Progenitor cell of endocrine pancreas (in vitro differentiated cells): Measurements from ENCODE around the gene PCDHB10. TPM values are rescaled to one million over a fixed set of nuclear protein-coding genes. Genes with fewer than 3 reads are reported as not detected.
"Not testable (repeated sequence)": the region's sequence is repeated elsewhere in the genome, so short reads cannot be mapped to it uniquely, and the experiment has no call there.

Experiments
- DNase-seq: peaks from one replicate; pipeline ENCODE4 v3.0.0; 2021; ENCODE audit warnings: low spot score; ENCODE audit not compliant: unreplicated experiment
- H3K27ac Mint-ChIP-seq: 2 replicates; pipeline ENCODE4 v1.8.0; 2021; ENCODE audit warnings: mild to moderate bottlenecking, moderate library complexity, mixed read lengths
- H3K27me3 Mint-ChIP-seq: 2 replicates; pipeline ENCODE4 v1.8.0; 2021; ENCODE audit warnings: mixed read lengths
- H3K36me3 Mint-ChIP-seq: 2 replicates; pipeline ENCODE4 v1.8.0; 2022; ENCODE audit warnings: mixed read lengths; ENCODE audit not compliant: insufficient read depth
- H3K4me1 Mint-ChIP-seq: 2 replicates; pipeline ENCODE4 v1.8.0; 2021; ENCODE audit warnings: low read depth, mixed read lengths
- H3K4me3 Mint-ChIP-seq: 2 replicates; pipeline ENCODE4 v1.8.0; 2021; ENCODE audit warnings: low read depth, mild to moderate bottlenecking, moderate library complexity, mixed read lengths
- H3K9me3 Mint-ChIP-seq: 2 replicates; pipeline ENCODE4 v1.8.0; 2021; ENCODE audit warnings: low read depth, mixed read lengths
- total RNA-seq: library from RNA; stranded (reverse); gene quantifications from 2 replicates; pipeline ENCODE4 v1.2.1, GENCODE V29; 2021
- TF ChIP-seq, protein P1 (sequence below): fragments of 200-600 bp; sonication (generic); IDR thresholded peaks from one replicate; pipeline ENCODE4 v1.5.0; 2021; ENCODE audit warnings: antibody characterized with exemption, mild to moderate bottlenecking; ENCODE audit not compliant: unreplicated experiment

PCDHB10 gene
- total RNA-seq, 1 donor from 2014 or later, result 7.2 TPM

DNA sequence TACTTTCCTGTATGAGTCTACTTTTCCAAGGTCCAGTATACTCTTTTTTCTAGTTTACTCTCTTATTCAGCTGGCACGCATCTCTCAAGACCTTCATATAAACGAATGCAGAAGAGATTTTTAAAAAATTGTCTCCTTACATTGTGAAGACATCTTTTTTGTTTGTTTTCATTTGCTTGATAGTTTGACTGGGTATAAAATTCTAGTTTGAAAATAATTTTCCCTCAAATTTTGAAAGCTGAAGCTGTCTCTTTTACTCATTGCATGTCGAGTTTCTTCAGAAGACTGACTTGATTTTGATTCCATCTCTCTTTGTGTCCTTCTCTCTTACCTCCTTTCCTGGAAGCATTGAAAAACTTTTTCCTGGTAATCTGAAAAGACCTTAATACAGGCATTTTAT is 4.2 kb downstream of the PCDHB10 start:
- H3K36me3 Mint-ChIP-seq, result peaks cover 42% of the 10 kb centered on the region

DNA sequence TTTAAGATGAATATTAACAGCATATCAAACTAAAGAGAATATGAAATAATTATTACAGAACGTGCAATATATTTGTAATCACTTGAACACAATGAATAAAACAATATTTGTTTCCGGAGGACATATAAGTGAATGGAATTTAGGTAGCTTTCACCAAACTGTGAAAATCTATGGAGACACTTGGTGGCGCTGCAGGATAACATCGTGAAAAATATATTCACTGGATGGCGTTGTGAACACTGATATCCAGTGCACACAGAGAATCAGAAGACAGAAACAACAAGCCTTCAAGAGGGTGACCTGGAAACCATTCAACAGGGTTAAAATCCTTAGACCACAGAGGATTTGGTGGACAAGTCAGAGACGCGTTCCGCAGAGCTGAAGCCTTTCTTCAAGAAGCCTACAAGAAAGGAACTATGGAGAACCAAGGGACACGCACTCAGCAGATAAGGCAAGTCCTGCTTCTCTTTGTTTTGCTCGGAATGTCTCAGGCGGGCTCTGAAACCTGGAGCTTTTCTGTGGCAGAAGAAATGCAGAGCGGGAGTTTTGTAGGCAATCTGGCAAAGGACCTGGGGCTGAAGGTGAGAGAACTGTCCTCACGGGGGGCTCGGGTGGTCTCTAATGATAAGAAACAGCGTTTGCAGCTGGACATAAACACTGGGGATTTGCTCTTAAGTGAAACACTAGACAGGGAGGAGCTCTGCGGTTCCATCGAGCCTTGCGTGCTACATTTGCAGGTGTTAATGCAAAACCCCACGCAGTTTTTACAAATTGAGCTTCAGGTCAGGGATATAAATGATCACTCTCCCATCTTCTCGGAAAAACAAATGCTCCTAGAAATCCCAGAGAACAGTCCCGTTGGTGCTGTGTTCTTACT is 7.4 kb downstream of the PCDHB10 start, which contains the start of gene PCDHB11:
Gene PCDHB11 (plus strand): TSS at position 269 of the 877 bp plus-strand sequence. CDS start 148 bp downstream, at position 417.
- Mint-ChIP-seq H3K36me3 (peaks cover 27% of the 10 kb centered on the region), H3K27me3 (no peaks in the 10 kb centered on the region), H3K4me1 (no peaks in the 10 kb centered on the region), H3K27ac (peak within 1 kb of the TSS; percentile 83), H3K9me3 (peaks cover 34% of the 10 kb centered on the region), H3K4me3 (peak within 1 kb of the TSS; percentile 63)
- TF ChIP-seq, protein P1, sequence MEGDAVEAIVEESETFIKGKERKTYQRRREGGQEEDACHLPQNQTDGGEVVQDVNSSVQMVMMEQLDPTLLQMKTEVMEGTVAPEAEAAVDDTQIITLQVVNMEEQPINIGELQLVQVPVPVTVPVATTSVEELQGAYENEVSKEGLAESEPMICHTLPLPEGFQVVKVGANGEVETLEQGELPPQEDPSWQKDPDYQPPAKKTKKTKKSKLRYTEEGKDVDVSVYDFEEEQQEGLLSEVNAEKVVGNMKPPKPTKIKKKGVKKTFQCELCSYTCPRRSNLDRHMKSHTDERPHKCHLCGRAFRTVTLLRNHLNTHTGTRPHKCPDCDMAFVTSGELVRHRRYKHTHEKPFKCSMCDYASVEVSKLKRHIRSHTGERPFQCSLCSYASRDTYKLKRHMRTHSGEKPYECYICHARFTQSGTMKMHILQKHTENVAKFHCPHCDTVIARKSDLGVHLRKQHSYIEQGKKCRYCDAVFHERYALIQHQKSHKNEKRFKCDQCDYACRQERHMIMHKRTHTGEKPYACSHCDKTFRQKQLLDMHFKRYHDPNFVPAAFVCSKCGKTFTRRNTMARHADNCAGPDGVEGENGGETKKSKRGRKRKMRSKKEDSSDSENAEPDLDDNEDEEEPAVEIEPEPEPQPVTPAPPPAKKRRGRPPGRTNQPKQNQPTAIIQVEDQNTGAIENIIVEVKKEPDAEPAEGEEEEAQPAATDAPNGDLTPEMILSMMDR, result peak; percentile 32
- no peak for DNase-seq

More for the DNA sequence above, 4.2 kb downstream of the PCDHB10 start:
- no peak for DNase-seq
- H3K4me1 Mint-ChIP-seq, result no peaks in the 10 kb centered on the region
- TF ChIP-seq, protein P1, result no peak
- H3K9me3 Mint-ChIP-seq, result peaks cover 46% of the 10 kb centered on the region
- no peak overlapping the region for H3K4me3 Mint-ChIP-seq
- H3K27ac Mint-ChIP-seq, result no peak overlapping the region
- no peaks in the 10 kb centered on the region for H3K27me3 Mint-ChIP-seq

DNA sequence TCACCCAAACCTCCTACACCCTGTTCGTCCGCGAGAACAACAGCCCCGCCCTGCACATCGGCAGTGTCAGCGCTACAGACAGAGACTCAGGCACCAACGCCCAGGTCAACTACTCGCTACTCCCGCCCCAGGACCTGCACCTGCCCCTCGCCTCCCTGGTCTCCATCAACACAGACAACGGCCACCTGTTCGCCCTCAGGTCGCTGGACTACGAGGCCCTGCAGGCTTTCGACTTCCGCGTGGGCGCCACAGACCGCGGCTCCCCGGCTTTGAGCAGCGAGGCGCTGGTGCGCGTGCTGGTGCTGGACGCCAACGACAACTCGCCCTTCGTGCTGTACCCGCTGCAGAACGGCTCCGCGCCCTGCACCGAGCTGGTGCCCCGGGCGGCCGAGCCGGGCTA is 9.0 kb downstream of the PCDHB10 start:
- not testable (repeated sequence) for H3K4me3 Mint-ChIP-seq, H3K27me3 Mint-ChIP-seq, H3K4me1 Mint-ChIP-seq, DNase-seq, H3K27ac Mint-ChIP-seq
- Mint-ChIP-seq H3K36me3 (peaks cover 26% of the 10 kb centered on the region), H3K9me3 (peaks cover 30% of the 10 kb centered on the region)

DNA sequence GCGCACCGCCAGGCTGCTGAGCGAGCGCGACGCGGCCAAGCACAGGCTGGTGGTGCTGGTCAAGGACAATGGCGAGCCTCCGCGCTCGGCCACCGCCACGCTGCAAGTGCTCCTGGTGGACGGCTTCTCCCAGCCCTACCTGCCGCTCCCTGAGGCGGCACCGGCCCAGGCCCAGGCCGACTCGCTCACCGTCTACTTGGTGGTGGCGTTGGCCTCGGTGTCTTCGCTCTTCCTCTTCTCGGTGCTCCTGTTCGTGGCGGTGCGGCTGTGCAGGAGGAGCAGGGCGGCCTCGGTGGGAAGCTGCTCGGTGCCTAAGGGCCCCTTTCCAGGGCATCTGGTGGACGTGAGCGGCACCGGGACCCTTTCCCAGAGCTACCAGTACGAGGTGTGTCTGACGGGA is 9.5 kb downstream of the PCDHB10 start:
- not testable (repeated sequence) for H3K27ac Mint-ChIP-seq, H3K27me3 Mint-ChIP-seq, H3K4me1 Mint-ChIP-seq, DNase-seq
- Mint-ChIP-seq H3K36me3 (peaks cover 24% of the 10 kb centered on the region), H3K4me3 (peak overlapping the region; percentile 19), H3K9me3 (peaks cover 24% of the 10 kb centered on the region)

DNA sequence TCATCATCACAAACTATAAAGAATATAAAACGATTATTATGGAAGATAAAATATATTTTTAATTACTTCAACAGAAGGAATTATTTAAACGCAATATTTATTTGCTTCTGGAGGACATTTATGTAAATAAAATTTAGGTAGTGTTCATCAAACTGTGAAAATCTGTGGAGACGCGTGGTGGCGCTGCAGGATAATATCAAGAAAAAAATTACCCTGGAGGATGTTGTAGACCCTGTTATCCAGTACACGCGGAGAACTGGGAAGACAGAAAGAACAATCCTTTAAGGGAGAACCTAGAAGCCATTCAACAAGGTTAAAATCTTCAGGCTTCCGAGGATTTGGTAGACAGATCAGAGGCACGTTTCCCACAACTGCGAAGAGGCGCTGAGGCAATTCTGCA is 16.3 kb downstream of the PCDHB10 start, which contains the start of gene PCDHB12:
Gene PCDHB12 (plus strand): TSS at position 242 of the 400 bp plus-strand sequence. CDS start 189 bp downstream, outside the sequence.
- no peaks in the 10 kb centered on the region for H3K27me3 Mint-ChIP-seq
- H3K9me3 Mint-ChIP-seq, result peaks cover 30% of the 10 kb centered on the region
- TF ChIP-seq, protein P1, result peak; percentile 41
- H3K4me3 Mint-ChIP-seq, result peak within 1 kb of the TSS; percentile 74
- DNase-seq, result no peak
- peaks cover 25% of the 10 kb centered on the region for H3K36me3 Mint-ChIP-seq
- peak within 1 kb of the TSS; percentile 76 for H3K27ac Mint-ChIP-seq
- no peaks in the 10 kb centered on the region for H3K4me1 Mint-ChIP-seq

DNA sequence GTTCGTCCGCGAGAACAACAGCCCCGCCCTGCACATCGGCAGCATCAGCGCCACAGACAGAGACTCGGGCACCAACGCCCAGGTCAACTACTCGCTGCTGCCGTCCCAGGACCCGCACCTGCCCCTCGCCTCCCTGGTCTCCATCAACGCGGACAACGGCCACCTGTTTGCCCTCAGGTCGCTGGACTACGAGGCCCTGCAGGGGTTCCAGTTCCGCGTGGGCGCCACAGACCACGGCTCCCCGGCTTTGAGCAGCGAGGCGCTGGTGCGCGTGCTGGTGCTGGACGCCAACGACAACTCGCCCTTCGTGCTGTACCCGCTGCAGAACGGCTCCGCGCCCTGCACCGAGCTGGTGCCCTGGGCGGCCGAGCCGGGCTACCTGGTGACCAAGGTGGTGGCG is 18.1 kb downstream of the PCDHB10 start:
- not testable (repeated sequence) for H3K4me3 Mint-ChIP-seq, H3K4me1 Mint-ChIP-seq, H3K27me3 Mint-ChIP-seq, H3K27ac Mint-ChIP-seq, DNase-seq
- Mint-ChIP-seq H3K36me3 (peaks cover 36% of the 10 kb centered on the region), H3K9me3 (peaks cover 38% of the 10 kb centered on the region)

DNA sequence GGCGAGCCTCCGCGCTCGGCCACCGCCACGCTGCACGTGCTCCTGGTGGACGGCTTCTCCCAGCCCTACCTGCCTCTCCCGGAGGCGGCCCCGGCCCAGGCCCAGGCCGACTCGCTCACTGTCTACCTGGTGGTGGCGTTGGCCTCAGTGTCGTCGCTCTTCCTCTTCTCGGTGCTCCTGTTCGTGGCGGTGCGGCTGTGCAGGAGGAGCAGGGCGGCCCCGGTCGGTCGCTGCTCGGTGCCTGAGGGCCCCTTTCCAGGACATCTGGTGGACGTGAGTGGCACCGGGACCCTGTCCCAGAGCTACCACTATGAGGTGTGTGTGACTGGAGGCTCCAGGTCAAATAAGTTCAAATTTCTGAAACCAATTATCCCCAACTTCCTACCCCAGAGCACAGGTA is 18.7 kb downstream of the PCDHB10 start:
- not testable (repeated sequence) for H3K4me3 Mint-ChIP-seq, DNase-seq, H3K27ac Mint-ChIP-seq, H3K4me1 Mint-ChIP-seq, H3K27me3 Mint-ChIP-seq
- H3K36me3 Mint-ChIP-seq, result peaks cover 35% of the 10 kb centered on the region
- H3K9me3 Mint-ChIP-seq, result peaks cover 39% of the 10 kb centered on the region
